SW480 (cell line): Measurements from ENCODE around the gene SCO2.

ENCODE experiments used
- DNase-seq: peaks from one replicate; pipeline ENCODE4 v3.0.0-alpha.2; 2016; ENCODE audit warnings: low spot score

SCO2 gene

GRCh38 chr22:50498322-50498890, 27.0 kb downstream of the SCO2 start:
- DNase-seq: peak; percentile 83

- no peak for DNase-seq
These were observed 28.3 kb downstream of the SCO2 start for GRCh38 chr22:50497093-50497492.

- no peak for DNase-seq
These were observed 34.7 kb downstream of the SCO2 start for GRCh38 chr22:50490531-50491308.

GRCh38 chr22:50489363-50490243, 35.8 kb downstream of the SCO2 start:
- DNase-seq: no peak

GRCh38 chr22:50488886-50489285, 36.5 kb downstream of the SCO2 start:
- no peak for DNase-seq

- DNase-seq: no peak
These were observed 37.3 kb downstream of the SCO2 start for GRCh38 chr22:50488006-50488677.

GRCh38 chr22:50487290-50488005, 38.0 kb downstream of the SCO2 start:
- DNase-seq: no peak

GRCh38 chr22:50486561-50487289, 38.7 kb downstream of the SCO2 start, which contains the start of gene MIOX:
Gene MIOX (plus strand): TSS chr22:50486859. CDS start chr22:50486898, 39 bp downstream.
- no peak for DNase-seq

- no peak for DNase-seq
These were observed 39.9 kb downstream of the SCO2 start for GRCh38 chr22:50485221-50486131.

GRCh38 chr22:50483977-50484853, 41.2 kb downstream of the SCO2 start:
- DNase-seq: no peak

GRCh38 chr22:50483556-50483955, 41.8 kb downstream of the SCO2 start:
- DNase-seq: no peak

GRCh38 chr22:50483106-50483505, 42.3 kb downstream of the SCO2 start:
- DNase-seq: no peak

- no peak for DNase-seq
These were observed 43.0 kb downstream of the SCO2 start for GRCh38 chr22:50482107-50483074.

GRCh38 chr22:50481440-50482106, 43.8 kb downstream of the SCO2 start, which contains the start of gene ADM2:
Gene ADM2 (plus strand): TSS chr22:50481543. CDS start chr22:50481848, 305 bp downstream.
- DNase-seq: no peak

- DNase-seq: no peak
These were observed 44.4 kb downstream of the SCO2 start for GRCh38 chr22:50481045-50481439.

GRCh38 chr22:50479721-50480120, 45.7 kb downstream of the SCO2 start:
- DNase-seq: no peak

GRCh38 chr22:50477923-50478322, 47.5 kb downstream of the SCO2 start:
- no peak for DNase-seq
